ENCODE results near the gene PLA2G4C. TPM values are rescaled to one million over a fixed set of nuclear protein-coding genes. Genes with fewer than 3 reads are reported as not detected.

PLA2G4C gene
- total RNA-seq, 1 experiment from 2014 or later = 4.5 TPM

GRCh38 chr19:48127561-48127960 lies 16.9 kb upstream of the PLA2G4C start (continued):
- no peak for TF ChIP-seq FOXK1 (CRISPR knock-in tag; IDR thresholded peaks at IDR 0.05)
- no peak for TF ChIP-seq SMAD3 (CRISPR knock-in tag; IDR thresholded peaks at IDR 0.05; ENCODE audit: borderline replicate concordance)
- no peak for TF ChIP-seq OVOL2 (CRISPR knock-in tag; IDR thresholded peaks at IDR 0.05; ENCODE audit: borderline replicate concordance)
- TF ChIP-seq CREB1 (CRISPR knock-in tag; IDR thresholded peaks at IDR 0.05) = no peak
- TF ChIP-seq ETV6 (CRISPR knock-in tag; IDR thresholded peaks at IDR 0.05) = no peak

GRCh38 chr19:48123907-48124651 lies 13.5 kb upstream of the PLA2G4C start:
- no peak overlapping the region for H3K4me3 Mint-ChIP-seq
- H3K9me3 Mint-ChIP-seq = no peaks in the 10 kb centered on the region
- ATAC-seq (no peak), DNase-seq (ENCODE audit: low spot score) (no peak)
- ChIA-PET CTCF (interaction anchor here (0.5 kb wide), 1 partner anchor 152 kb away, joined by 3 read pairs; no protein-coding TSS in a partner anchor), POLR2A (no interaction called here)
- no peaks in the 10 kb centered on the region for H3K4me1 Mint-ChIP-seq
- peaks cover 72% of the 10 kb centered on the region for H3K36me3 Mint-ChIP-seq
- no peak for TF ChIP-seq IRF1 (CRISPR knock-in tag; IDR thresholded peaks at IDR 0.05)
- no peak for TF ChIP-seq RELA (CRISPR knock-in tag; IDR thresholded peaks at IDR 0.05; ENCODE audit: borderline replicate concordance)
- no peak for TF ChIP-seq PRDM15 (CRISPR knock-in tag; IDR thresholded peaks at IDR 0.05)
- no peak for TF ChIP-seq FOXJ3 (CRISPR knock-in tag; IDR thresholded peaks at IDR 0.05; ENCODE audit: borderline replicate concordance)
- TF ChIP-seq GRHL2 (CRISPR knock-in tag; IDR thresholded peaks at IDR 0.05; ENCODE audit: insufficient replicate concordance, severe bottlenecking) = no peak
- no peak for TF ChIP-seq ATF1 (CRISPR knock-in tag; IDR thresholded peaks at IDR 0.05)
- no peak for TF ChIP-seq MLX (CRISPR knock-in tag; IDR thresholded peaks at IDR 0.05)
- TF ChIP-seq ZNF512 (CRISPR knock-in tag; IDR thresholded peaks at IDR 0.05; ENCODE audit: borderline replicate concordance) = no peak
- no peak for TF ChIP-seq JUN (CRISPR knock-in tag; IDR thresholded peaks at IDR 0.05)
- TF ChIP-seq ATF6 (CRISPR knock-in tag; IDR thresholded peaks at IDR 0.05) = no peak
- TF ChIP-seq ZNF219 (CRISPR knock-in tag; IDR thresholded peaks at IDR 0.05; ENCODE audit: borderline replicate concordance) = no peak
- no peak for TF ChIP-seq FOXP1 (CRISPR knock-in tag; IDR thresholded peaks at IDR 0.05; ENCODE audit: borderline replicate concordance)
- no peak for TF ChIP-seq ZNF281 (CRISPR knock-in tag; IDR thresholded peaks at IDR 0.05)
- TF ChIP-seq NFYB (CRISPR knock-in tag; conservative IDR thresholded peaks at IDR 0.05; ENCODE audit: low read depth) = no peak
- no peak for TF ChIP-seq PRRX2 (CRISPR knock-in tag; IDR thresholded peaks at IDR 0.05)
- TF ChIP-seq ZNF121 (CRISPR knock-in tag; IDR thresholded peaks at IDR 0.05) = no peak
- H3K27ac Mint-ChIP-seq = no peak overlapping the region
- H3K27me3 Mint-ChIP-seq (ENCODE audit: low read depth) = no peaks in the 10 kb centered on the region

All from WTC11 (cell line).